HepG2 (cell line): ENCODE data around the gene TUNAR. TPM values are rescaled to one million over a fixed set of nuclear protein-coding genes. Genes with fewer than 3 reads are reported as not detected.

Experiments
- ATAC-seq: fragments of 200-7000 bp; cut with Tn5 transposase; 3 replicates; pipeline ENCODE4 v1.9.1; 2020; ENCODE audit warnings: mild to moderate bottlenecking, moderate library complexity
- BruUV-seq: library from RNA; stranded (reverse); fragments of 400-500 nt; replicated peaks from 2 replicates; lab custom pipeline; 2021; lab: Mats Ljungman, UMichigan
- CTCF ChIA-PET: fragments of 300-600 bp; formaldehyde crosslinking; extraction: SDS; loops from one replicate; lab custom pipeline; 2021; ENCODE audit warnings: low total read pairs, inconsistent platforms, low intra/inter-chr PET ratio; lab: Yijun Ruan, JAX
- POLR2A ChIA-PET: fragments of 350-600 bp; sonication (Branson Sonifier 250); formaldehyde crosslinking; loops from one replicate; lab custom pipeline; 2020; ENCODE audit warnings: antibody characterized with exemption, inconsistent platforms; lab: Yijun Ruan, JAX
- DNase-seq: peaks from one replicate; pipeline ENCODE4 v3.0.0-alpha.2; 2015; ENCODE audit warnings: low spot score
- FAIRE-seq: peaks from 3 replicates; lab custom pipeline; 2011; peaks lifted over from hg19 to GRCh38; lab: Jason Lieb, UNC
- H2AFZ ChIP-seq: one replicate; pipeline ENCODE4 v1.6.1; 2011; ENCODE audit warnings: low read length, inconsistent platforms
- H3K27ac ChIP-seq: fragments of 300-600 bp; 3 replicates; pipeline ENCODE4 v1.8.0; 2011; ENCODE audit warnings: mixed run types, mild to moderate bottlenecking, mixed read lengths, low read length, inconsistent platforms; ENCODE audit not compliant: insufficient read depth; ENCODE audit errors: extremely low read length
- H3K27me3 ChIP-seq, 2 experiments: fragments of 200-600 bp in 1 of 2; 2 replicates in 1 of 2; 3 replicates in 1 of 2; pipeline versions ENCODE4 v1.6.0 to v1.8.0; 2011; ENCODE audit warnings: low read length in 2 of 2, mild to moderate bottlenecking in 2 of 2, moderate library complexity in 2 of 2, inconsistent platforms in 1 of 2; ENCODE audit not compliant: insufficient read depth in 2 of 2, control insufficient read depth in 1 of 2
- H3K36me3 ChIP-seq, 2 experiments: fragments of 200-600 bp in 1 of 2; replicated peaks in 1 of 2; 2 replicates in 1 of 2; 3 replicates in 1 of 2; pipeline versions ENCODE4 v1.5.1 to v1.8.0; 2011; ENCODE audit warnings: low read length in 2 of 2, inconsistent platforms in 1 of 2; ENCODE audit not compliant: insufficient read depth in 2 of 2, control insufficient read depth in 1 of 2
- H3K4me1 ChIP-seq: 2 replicates; pipeline ENCODE4 v1.5.1; 2012; ENCODE audit warnings: low read length, inconsistent platforms; ENCODE audit not compliant: insufficient read depth
- H3K4me2 ChIP-seq: 2 replicates; pipeline ENCODE4 v1.6.0; 2011; ENCODE audit warnings: low read depth, low read length, inconsistent platforms
- H3K4me3 ChIP-seq, 3 experiments: fragments of 200-600 bp in 1 of 3; sonication (generic), shearing (Covaris generic) in 1 of 3; replicated peaks in 1 of 3; 2 replicates each; pipeline ENCODE4 v1.5.1; 2011 to 2016; ENCODE audit warnings: low read length in 3 of 3, inconsistent platforms in 2 of 3, low read depth in 2 of 3, mild to moderate bottlenecking in 2 of 3, control low read depth in 1 of 3, mixed read lengths in 1 of 3; ENCODE audit not compliant: insufficient read depth in 1 of 3
- H3K79me2 ChIP-seq: one replicate; pipeline ENCODE4 v1.6.1; 2011; ENCODE audit warnings: low read length, inconsistent platforms; ENCODE audit not compliant: insufficient read depth
- H3K9ac ChIP-seq: 2 replicates; pipeline ENCODE4 v1.6.0; 2011; ENCODE audit warnings: mild to moderate bottlenecking, low read depth, low read length, inconsistent platforms; ENCODE audit not compliant: insufficient read depth
- H3K9me3 ChIP-seq: 2 replicates; pipeline ENCODE4 v1.5.1; 2012; ENCODE audit warnings: mild to moderate bottlenecking, low read length
- H4K20me1 ChIP-seq: 2 replicates; pipeline ENCODE4 v1.6.0; 2011; ENCODE audit warnings: inconsistent platforms, mild to moderate bottlenecking, low read length, moderate library complexity; ENCODE audit not compliant: insufficient read depth
- E2F1 ChIP-seq: sonication (generic); formaldehyde crosslinking; IDR thresholded peaks from 2 replicates; pipeline ENCODE4 v1.5.0; 2020; ENCODE audit warnings: missing genetic modification reagents
- HES4 ChIP-seq: sonication (generic); formaldehyde crosslinking; IDR thresholded peaks from 2 replicates; pipeline ENCODE4 v1.9.0; 2021; ENCODE audit warnings: mild to moderate bottlenecking, missing genetic modification reagents, borderline replicate concordance
- TBX2 ChIP-seq: sonication (generic); formaldehyde crosslinking; IDR thresholded peaks from 2 replicates; pipeline ENCODE4 v1.5.0; 2020; ENCODE audit warnings: missing genetic modification reagents, mild to moderate bottlenecking, borderline replicate concordance
- UBTF ChIP-seq: sonication (generic); formaldehyde crosslinking; IDR thresholded peaks from 2 replicates; pipeline ENCODE4 v1.4.0; 2020; ENCODE audit warnings: mild to moderate bottlenecking, missing genetic modification reagents
- ZKSCAN1 ChIP-seq: fragments of 150-350 bp; IDR thresholded peaks from 2 replicates; pipeline ENCODE4 v1.6.1; 2014; ENCODE audit warnings: low read length
- ZNF280D ChIP-seq: sonication (generic); formaldehyde crosslinking; IDR thresholded peaks from 2 replicates; pipeline ENCODE4 v1.5.1; 2020; ENCODE audit warnings: mild to moderate bottlenecking, missing genetic modification reagents
- ZNF484 ChIP-seq: sonication (generic); formaldehyde crosslinking; IDR thresholded peaks from 2 replicates; pipeline ENCODE4 v1.5.1; 2020; ENCODE audit warnings: mild to moderate bottlenecking, low read depth, missing genetic modification reagents, borderline replicate concordance
- ZNF770 ChIP-seq: sonication (generic); formaldehyde crosslinking; IDR thresholded peaks from 2 replicates; pipeline ENCODE4 v1.5.0; 2020; ENCODE audit warnings: mild to moderate bottlenecking, missing genetic modification reagents
- ZNF780A ChIP-seq: sonication (generic); formaldehyde crosslinking; IDR thresholded peaks from 2 replicates; pipeline ENCODE4 v1.8.0; 2022; ENCODE audit warnings: mild to moderate bottlenecking, missing genetic modification reagents, moderate library complexity
- ZNF782 ChIP-seq: sonication (generic); formaldehyde crosslinking; IDR thresholded peaks from 2 replicates; pipeline ENCODE4 v1.4.0; 2020; ENCODE audit warnings: missing genetic modification reagents, mild to moderate bottlenecking, borderline replicate concordance
- ZNF800 ChIP-seq: sonication (generic); formaldehyde crosslinking; IDR thresholded peaks from 2 replicates; pipeline ENCODE4 v1.4.0; 2020; ENCODE audit warnings: missing genetic modification reagents
- WGBS: methylation state at CpG from one replicate; pipeline ENCODE4 v1.1.6; 2017; ENCODE audit warnings: low lambda C conversion rate; 5-methylcytosine and 5-hydroxymethylcytosine counted together
- in situ Hi-C: cut with HindIII; loops from 2 replicates; pipeline ENCODE4 v1.10.0; 2017; ENCODE audit warnings: low pct_unique_long_range_greater_than_20kb; ENCODE audit not compliant: extremely low pct_ligation_motif_present
- intact Hi-C: fragments of 100-400 bp; cut with micrococcal nuclease; formaldehyde crosslinking; loops from one replicate; pipeline ENCODE4 v1.10.0; 2022; ENCODE audit not compliant: unreplicated experiment
- polyA plus RNA-seq, 8 experiments: library from polyadenylated mRNA; depleted of rRNA in 3 of 8; stranded (reverse) in 7 of 8; unstranded in 1 of 8; fragments of >200 nt; fragmentation: Illumina TruSeq in 4 of 8; extraction: Trizol in 4 of 8; gene quantifications; 2 replicates each; pipeline versions ENCODE4 v1.2.1 to v1.2.3, GENCODE V29; 2011 to 2016; ENCODE audit warnings: low read depth in 4 of 8, missing spikeins in 1 of 8, mixed read lengths in 1 of 8; ENCODE audit not compliant: insufficient read depth in 1 of 8
- total RNA-seq, 5 experiments: library from RNA; depleted of rRNA; stranded (reverse); fragments of >200 nt; fragmentation: Illumina TruSeq; extraction: Trizol; gene quantifications; 2 replicates each; pipeline ENCODE4 v1.2.3, GENCODE V29; 2016; ENCODE audit warnings: low read depth in 1 of 5

The TUNAR gene
- total and polyA plus RNA-seq, 2 of the 13 experiments (the other 11 are each of a cell fraction or from before 2014, with no cell fraction given): not detected

- TF ChIP-seq E2F1 (CRISPR knock-in tag): no peak
- no peak for TF ChIP-seq ZNF782 (CRISPR knock-in tag)
- TF ChIP-seq, all 625 proteins: peak for 0
Measured at GRCh38 chr14:95838862-95839261, 37.8 kb upstream of the TUNAR start (continued).

- H2AFZ ChIP-seq: no peak overlapping the region
- H3K27me3 ChIP-seq: no peaks in the 10 kb centered on the region
- no TSS peak for BruUV-seq
- no peak for FAIRE-seq
- no peaks in the 10 kb centered on the region for H3K36me3 ChIP-seq
- ChIA-PET POLR2A (no interaction called here), CTCF (no interaction called here)
- no peak overlapping the region for H3K4me3 ChIP-seq
- no peaks in the 10 kb centered on the region for H3K79me2 ChIP-seq
- in situ Hi-C loops: no loop called here
- H3K4me2 ChIP-seq: no peak overlapping the region
- no peak for ATAC-seq
- 16% methylated on average over 7 of the region's 7 CpGs for WGBS
- H4K20me1 ChIP-seq: no peaks in the 10 kb centered on the region
- no peaks in the 10 kb centered on the region for H3K4me1 ChIP-seq
- H3K27ac ChIP-seq: no peak overlapping the region
- H3K9me3 ChIP-seq: no peaks in the 10 kb centered on the region
- DNase-seq: no peak
- H3K9ac ChIP-seq: no peak overlapping the region
- intact Hi-C loops: no loop called here
- TF ChIP-seq TBX2 (CRISPR knock-in tag) (no peak), ZKSCAN1 (no peak), UBTF (CRISPR knock-in tag) (no peak), ZNF484 (CRISPR knock-in tag) (no peak), ZNF770 (CRISPR knock-in tag) (no peak), ZNF780A (no peak), ZNF280D (no peak), ZNF800 (CRISPR knock-in tag) (no peak), HES4 (no peak)
Measured at GRCh38 chr14:95840094-95840700, 36.4 kb upstream of the TUNAR start.
